ENCODE measurements around the gene HMCN2. TPM values are rescaled to one million over a fixed set of nuclear protein-coding genes. Genes with fewer than 3 reads are reported as not detected.

HMCN2 gene
- total and polyA plus RNA-seq, 2 experiments from 2014 or later: not detected

- peak overlapping the region; percentile 98 for H3K27ac ChIP-seq
- no peaks in the 10 kb centered on the region for H3K9me2 ChIP-seq (ENCODE audit: insufficient read depth)
- H3K4me3 ChIP-seq: peak overlapping the region; percentile 82
- H2AFZ ChIP-seq: peak overlapping the region; percentile 89
- peaks cover 32% of the 10 kb centered on the region for H3K79me2 ChIP-seq (ENCODE audit: insufficient read depth)
- H3K4me2 ChIP-seq (ENCODE audit: unreplicated experiment): peak overlapping the region; percentile 82
- H3K27me3 ChIP-seq (replicated peaks; ENCODE audit: insufficient read depth): no peaks in the 10 kb centered on the region
- DNase-seq: peak; percentile 97
- peak overlapping the region; percentile 93 for H3K9ac ChIP-seq
- no peaks in the 10 kb centered on the region for H4K20me1 ChIP-seq (ENCODE audit: insufficient read depth)
- in situ Hi-C loops (cut with MboI): no loop called here
- H3K9me3 ChIP-seq (ENCODE audit: low read depth): no peaks in the 10 kb centered on the region
- 3 to 6% methylated on average over 13 to 16 of the region's 16 CpGs for WGBS, 2 experiments (ENCODE audit: low coverage in 1 of 2, low lambda C conversion rate in 2 of 2, missing lambda C conversion rate in 2 of 2)
- H3K36me3 ChIP-seq (ENCODE audit: low read depth): no peaks in the 10 kb centered on the region
- TF ChIP-seq EZH2phosphoT487 (IDR thresholded peaks at IDR 0.05; ENCODE audit: insufficient read depth, low read depth) (no peak), EZH2 (IDR thresholded peaks at IDR 0.05; ENCODE audit: insufficient read depth, poor library complexity, severe bottlenecking) (no peak)
- H3K4me1 ChIP-seq (ENCODE audit: insufficient read depth): peaks cover 30% of the 10 kb centered on the region
- peaks cover 14% of the 10 kb centered on the region for H3F3A ChIP-seq (ENCODE audit: insufficient read depth)
Measured at GRCh38 chr9:130446101-130446861, 180.7 kb downstream of the HMCN2 start.

- peaks cover 37% of the 10 kb centered on the region for H3K4me1 ChIP-seq (ENCODE audit: insufficient read depth)
- in situ Hi-C loops (cut with MboI): no loop called here
- peaks cover 32% of the 10 kb centered on the region for H3K79me2 ChIP-seq (ENCODE audit: insufficient read depth)
- H3K9me2 ChIP-seq (ENCODE audit: insufficient read depth): no peaks in the 10 kb centered on the region
- no peak overlapping the region for H2AFZ ChIP-seq
- DNase-seq: no peak
- H3K27ac ChIP-seq: peak overlapping the region; percentile 98
- H3K9me3 ChIP-seq (ENCODE audit: low read depth): no peaks in the 10 kb centered on the region
- H3F3A ChIP-seq (ENCODE audit: insufficient read depth): peaks cover 14% of the 10 kb centered on the region
- H3K4me3 ChIP-seq: peak overlapping the region; percentile 56
- H3K36me3 ChIP-seq (ENCODE audit: low read depth): no peaks in the 10 kb centered on the region
- WGBS, 2 experiments (ENCODE audit: low coverage in 1 of 2, low lambda C conversion rate in 2 of 2, missing lambda C conversion rate in 2 of 2): 92 to 95% methylated on average over 12 of the region's 12 CpGs
- no peaks in the 10 kb centered on the region for H4K20me1 ChIP-seq (ENCODE audit: insufficient read depth)
- TF ChIP-seq EZH2phosphoT487 (IDR thresholded peaks at IDR 0.05; ENCODE audit: insufficient read depth, low read depth) (no peak), EZH2 (IDR thresholded peaks at IDR 0.05; ENCODE audit: insufficient read depth, poor library complexity, severe bottlenecking) (no peak)
- H3K4me2 ChIP-seq (ENCODE audit: unreplicated experiment): peak overlapping the region; percentile 82
- H3K27me3 ChIP-seq (replicated peaks; ENCODE audit: insufficient read depth): no peaks in the 10 kb centered on the region
- H3K9ac ChIP-seq: peak overlapping the region; percentile 93
Measured at GRCh38 chr9:130447193-130447816, 181.7 kb downstream of the HMCN2 start.

- Histone ChIP-seq H3K9ac (0 out of 2 replicates have a peak overlapping the region, but pooled peaks have one; percentile 93), H3K79me2 (ENCODE audit: insufficient read depth) (peaks cover 32% of the 10 kb centered on the region), H3K27me3 (replicated peaks; ENCODE audit: insufficient read depth) (no peaks in the 10 kb centered on the region), H2AFZ (no peak overlapping the region), H3K9me2 (ENCODE audit: insufficient read depth) (no peaks in the 10 kb centered on the region), H3K36me3 (ENCODE audit: low read depth) (no peaks in the 10 kb centered on the region), H4K20me1 (ENCODE audit: insufficient read depth) (no peaks in the 10 kb centered on the region), H3K4me1 (ENCODE audit: insufficient read depth) (peaks cover 37% of the 10 kb centered on the region), H3K27ac (no peak overlapping the region), H3K4me2 (ENCODE audit: unreplicated experiment) (peak overlapping the region; percentile 1), H3F3A (ENCODE audit: insufficient read depth) (peaks cover 14% of the 10 kb centered on the region), H3K4me3 (no peak overlapping the region), H3K9me3 (ENCODE audit: low read depth) (no peaks in the 10 kb centered on the region)
- DNase-seq: peak; percentile 37
- WGBS, 2 experiments (ENCODE audit: low coverage in 1 of 2, low lambda C conversion rate in 2 of 2, missing lambda C conversion rate in 2 of 2): 62 to 64% methylated on average over 12 of the region's 12 CpGs
- TF ChIP-seq EZH2 (IDR thresholded peaks at IDR 0.05; ENCODE audit: insufficient read depth, poor library complexity, severe bottlenecking): no peak
- in situ Hi-C loops (cut with MboI): no loop called here
Measured at GRCh38 chr9:130448035-130448624, 182.6 kb downstream of the HMCN2 start.

GRCh38 chr9:130448771-130449603 lies 183.4 kb downstream of the HMCN2 start:
- H3F3A ChIP-seq (ENCODE audit: insufficient read depth): peaks cover 14% of the 10 kb centered on the region
- no peak overlapping the region for H3K27ac ChIP-seq
- no peaks in the 10 kb centered on the region for H4K20me1 ChIP-seq (ENCODE audit: insufficient read depth)
- WGBS, 2 experiments (ENCODE audit: low coverage in 1 of 2, low lambda C conversion rate in 2 of 2, missing lambda C conversion rate in 2 of 2): 96% methylated on average over 10 of the region's 10 CpGs
- TF ChIP-seq EZH2 (IDR thresholded peaks at IDR 0.05; ENCODE audit: insufficient read depth, poor library complexity, severe bottlenecking) (no peak), EZH2phosphoT487 (IDR thresholded peaks at IDR 0.05; ENCODE audit: insufficient read depth, low read depth) (no peak)
- H3K9ac ChIP-seq: no peak overlapping the region
- no peak for DNase-seq
- no peaks in the 10 kb centered on the region for H3K9me2 ChIP-seq (ENCODE audit: insufficient read depth)
- H3K4me2 ChIP-seq (ENCODE audit: unreplicated experiment): no peak overlapping the region
- no peaks in the 10 kb centered on the region for H3K9me3 ChIP-seq (ENCODE audit: low read depth)
- H3K27me3 ChIP-seq (replicated peaks; ENCODE audit: insufficient read depth): no peaks in the 10 kb centered on the region
- no peaks in the 10 kb centered on the region for H3K36me3 ChIP-seq (ENCODE audit: low read depth)
- H3K4me3 ChIP-seq: no peak overlapping the region
- peaks cover 37% of the 10 kb centered on the region for H3K4me1 ChIP-seq (ENCODE audit: insufficient read depth)
- in situ Hi-C loops (cut with MboI): no loop called here
- H3K79me2 ChIP-seq (ENCODE audit: insufficient read depth): peaks cover 32% of the 10 kb centered on the region
- H2AFZ ChIP-seq: no peak overlapping the region

Measured in GM23248 (cell line).